ENCODE data around the gene CORO1C.
A peak's percentile ranks its signal among the peaks of the same experiment; 100 is the strongest.
"Not testable (repeated sequence)": the region's sequence is repeated elsewhere in the genome, so short reads cannot be mapped to it uniquely, and the experiment has no call there.

Gene CORO1C

GRCh38 chr12:108633081-108633533 is 98.2 kb downstream of the CORO1C start:
- no peak for DNase-seq

DNA sequence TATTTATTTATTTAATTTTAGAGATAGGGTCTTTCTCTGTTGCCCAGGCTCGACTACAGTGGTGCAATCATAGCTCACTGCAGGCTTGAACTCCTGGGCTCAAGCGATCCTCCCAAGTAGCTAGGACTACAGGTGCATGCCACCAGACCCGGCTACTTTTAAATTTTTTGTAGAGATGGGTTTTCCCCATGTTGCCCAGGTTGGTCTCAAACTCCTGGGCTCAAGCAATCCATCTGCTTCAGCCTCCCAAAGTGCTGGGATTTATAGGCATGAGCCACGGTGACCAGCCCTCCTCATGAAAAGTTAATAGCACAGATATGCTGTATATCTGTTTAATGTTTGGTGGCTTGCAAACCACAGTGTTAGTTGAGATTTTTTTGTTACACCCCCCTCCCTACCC is 100.1 kb downstream of the CORO1C start:
- not testable (repeated sequence) for DNase-seq

DNA sequence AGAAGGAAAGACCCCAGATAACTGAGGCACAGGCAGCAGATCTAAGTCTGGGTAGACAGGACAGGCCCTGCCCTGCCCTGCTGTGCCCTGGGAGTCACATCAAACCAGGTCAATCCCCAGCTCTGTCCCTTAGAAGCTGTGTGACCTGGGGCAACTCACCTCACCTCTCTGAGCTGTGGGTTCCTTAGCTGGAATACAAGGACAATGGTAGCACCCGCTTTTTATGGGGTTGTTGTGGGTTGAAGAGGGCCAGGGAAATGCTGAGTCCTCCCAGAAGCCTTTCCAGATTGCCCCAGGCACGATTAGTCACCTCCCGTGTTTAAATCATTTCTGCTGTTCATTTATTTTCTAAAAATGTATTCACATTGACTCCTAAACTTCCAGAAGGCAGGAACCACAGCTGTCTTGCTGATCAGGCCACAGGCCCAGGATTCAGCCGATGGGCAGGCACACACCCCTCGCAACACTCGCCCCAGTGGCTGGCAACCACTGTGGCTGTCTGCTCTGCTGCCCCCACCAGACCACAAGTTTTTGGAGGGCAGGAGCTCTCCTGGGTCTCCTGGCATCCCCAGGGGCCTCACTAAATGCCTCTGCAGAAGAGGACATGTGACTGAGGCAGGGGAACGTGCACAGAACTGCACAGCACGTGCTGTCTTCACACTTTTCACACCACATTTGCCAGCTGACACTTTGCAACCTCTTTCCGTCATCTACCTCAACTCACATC is 100.7 kb downstream of the CORO1C start:
- DNase-seq: no peak

GRCh38 chr12:108629824-108630476 is 101.4 kb downstream of the CORO1C start:
- peak; percentile 56 for DNase-seq

GRCh38 chr12:108629151-108629550 is 102.2 kb downstream of the CORO1C start:
- DNase-seq: no peak

GRCh38 chr12:108627134-108627920 is 104.0 kb downstream of the CORO1C start:
- no peak for DNase-seq

DNA sequence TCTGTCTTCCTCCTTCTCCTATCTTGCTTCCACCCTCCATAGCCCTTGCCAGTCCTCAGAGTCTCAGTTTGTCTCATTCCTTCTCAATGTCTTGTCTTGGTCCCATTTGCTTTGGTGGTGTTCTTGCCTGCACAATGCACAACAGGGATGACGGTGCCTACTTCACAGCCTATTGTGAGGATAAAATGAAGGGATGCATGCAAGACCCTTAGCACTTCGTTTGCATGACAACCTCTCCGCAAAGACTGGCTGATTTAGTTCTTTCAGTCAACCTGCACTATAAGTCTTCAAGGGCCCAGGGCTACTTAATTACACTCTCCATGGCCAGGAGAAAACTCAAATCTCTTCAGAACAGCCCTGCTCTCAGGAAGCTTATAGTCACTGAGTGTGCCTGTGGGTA is 106.1 kb downstream of the CORO1C start:
- no peak for DNase-seq

DNA sequence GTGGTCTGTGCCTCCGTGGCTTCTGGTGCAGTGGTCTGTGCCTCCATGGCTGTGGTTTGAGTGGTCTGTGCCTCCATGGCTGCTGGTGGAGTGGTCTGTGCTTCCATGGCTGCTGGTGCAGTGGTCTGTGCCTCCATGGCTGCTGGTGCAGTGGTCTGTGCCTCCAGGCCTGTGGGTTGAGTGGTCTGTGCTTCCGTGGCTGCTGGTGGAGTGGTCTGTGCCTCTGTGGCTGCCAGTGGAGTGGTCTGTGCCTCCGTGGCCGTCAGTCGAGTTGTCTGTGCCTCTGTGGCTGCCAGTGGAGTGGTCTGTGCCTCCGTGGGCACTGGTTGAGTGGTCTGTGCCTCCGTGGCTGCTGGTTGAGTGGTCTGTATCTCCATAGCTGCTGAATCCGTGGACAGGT is 107.7 kb downstream of the CORO1C start:
- DNase-seq: no peak

DNA sequence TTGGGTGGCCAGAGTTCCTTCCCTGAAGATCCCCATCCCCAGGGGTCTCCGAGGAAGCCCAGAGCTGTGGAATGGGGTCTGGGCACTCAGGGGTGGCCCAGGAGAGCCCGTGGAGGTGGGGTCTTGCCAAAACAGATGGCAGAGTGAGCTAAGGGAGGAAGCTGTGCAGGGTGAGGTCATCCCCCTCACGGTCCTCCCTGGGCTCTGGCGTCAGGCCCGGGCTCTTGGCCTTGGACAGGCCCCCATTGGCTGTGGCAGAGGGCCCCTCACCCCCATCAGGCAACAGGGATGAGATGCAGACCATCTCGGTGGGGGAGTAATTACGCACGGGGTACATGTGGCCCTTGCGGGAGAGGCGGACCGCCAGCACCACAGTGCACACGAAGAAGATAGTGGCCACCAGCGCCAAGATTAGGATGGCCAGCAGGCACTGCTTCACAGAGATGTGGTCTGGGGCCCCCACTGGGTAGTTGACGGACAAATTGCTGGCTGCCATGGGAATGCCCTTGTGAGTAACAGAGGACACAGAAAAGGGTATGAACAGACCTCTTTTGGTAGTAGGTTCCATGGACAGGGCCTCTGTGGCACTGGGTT is 108.3 kb downstream of the CORO1C start:
- no peak for DNase-seq

GRCh38 chr12:108622421-108622820 is 108.9 kb downstream of the CORO1C start:
- peak; percentile 50 for DNase-seq

DNA sequence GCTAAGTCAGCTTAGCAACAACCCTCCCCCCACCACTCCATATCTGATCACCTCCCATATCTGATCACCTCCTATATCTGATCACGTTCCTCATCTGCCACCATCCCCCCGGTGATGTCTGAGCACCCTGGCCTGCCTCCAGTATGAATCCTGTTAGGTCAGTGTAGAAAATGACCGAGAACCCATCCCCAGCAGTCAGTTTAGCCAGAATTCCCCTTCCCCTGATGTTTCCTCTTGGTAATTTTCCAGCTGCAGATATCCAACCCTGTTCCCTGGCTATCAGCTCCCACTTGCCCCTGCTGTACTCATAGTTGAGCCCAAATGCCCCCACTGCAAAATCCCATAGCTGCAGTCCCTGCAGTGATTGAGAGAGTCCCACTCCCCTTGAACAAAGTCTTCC is 110.2 kb downstream of the CORO1C start:
- no peak for DNase-seq

GRCh38 chr12:108620236-108620879 is 111.0 kb downstream of the CORO1C start:
- no peak for DNase-seq

- no peak for DNase-seq
Observed at GRCh38 chr12:108619369-108620160, 111.8 kb downstream of the CORO1C start.

DNA sequence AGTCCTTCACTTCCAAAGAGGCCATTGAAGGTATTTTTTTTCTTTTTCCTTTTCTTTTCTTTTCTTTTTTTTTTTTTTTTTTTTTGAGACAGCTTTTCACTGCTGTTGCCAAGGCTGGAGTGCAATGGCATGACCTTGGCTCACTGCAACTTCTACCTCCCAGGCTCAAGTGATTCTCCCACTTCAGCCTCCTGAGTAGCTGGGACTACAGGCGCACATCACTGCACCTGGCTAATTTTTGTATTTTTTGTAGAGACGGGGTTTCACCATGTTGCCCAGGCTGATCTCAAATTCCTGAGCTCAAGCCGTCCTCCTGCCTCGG is 112.4 kb downstream of the CORO1C start:
- not testable (repeated sequence) for DNase-seq

GRCh38 chr12:108618079-108618952 is 113.0 kb downstream of the CORO1C start:
- peak; percentile 68 for DNase-seq

DNA sequence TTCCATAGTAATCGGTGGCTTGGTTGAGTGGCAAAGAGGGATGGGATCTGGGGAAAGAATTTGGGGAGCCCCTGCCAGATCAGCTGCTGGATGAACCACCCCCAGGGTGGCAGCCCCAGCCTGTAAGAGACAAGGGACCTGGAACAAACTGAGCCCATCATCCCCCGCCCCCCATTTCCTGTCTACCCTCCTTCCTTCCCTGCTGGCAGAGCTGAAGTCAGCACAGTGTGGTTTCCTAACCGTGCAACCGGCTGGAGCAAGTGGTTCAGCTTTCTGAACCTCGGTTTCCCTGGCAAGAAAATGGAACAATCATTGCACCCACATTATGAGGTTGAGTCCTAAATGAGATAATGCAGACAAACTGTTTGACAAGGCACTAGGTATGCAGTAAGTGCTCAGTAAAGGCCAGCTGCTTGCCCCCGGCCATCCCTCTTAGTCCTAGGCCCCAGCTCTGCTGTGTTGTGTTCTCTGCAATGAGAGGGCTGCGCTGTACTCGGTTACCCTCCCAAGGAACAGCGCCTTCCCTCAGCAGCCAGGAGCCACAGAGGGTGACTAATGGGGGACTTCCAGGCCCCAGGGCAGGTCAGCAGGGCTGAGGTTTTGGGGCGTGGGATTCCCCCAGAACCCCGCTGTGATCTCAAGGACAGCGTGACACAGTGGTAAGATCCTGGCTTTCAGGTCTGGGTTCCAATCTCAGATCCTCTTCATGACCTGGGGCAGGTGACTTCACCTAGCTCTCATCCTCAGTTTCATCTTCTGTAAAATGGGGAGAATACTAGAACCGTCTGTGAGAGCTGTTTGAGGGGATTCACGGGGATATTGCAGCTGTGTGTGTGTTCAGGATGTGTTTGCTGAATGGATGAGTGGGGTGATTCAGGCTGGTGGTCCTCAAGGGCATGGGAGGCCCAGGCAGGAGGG is 114.1 kb downstream of the CORO1C start:
- no peak for DNase-seq

- DNase-seq: no peak
Observed at GRCh38 chr12:108616359-108616758, 115.0 kb downstream of the CORO1C start.

- DNase-seq: no peak
Observed at GRCh38 chr12:108615918-108616317, 115.4 kb downstream of the CORO1C start.

DNA sequence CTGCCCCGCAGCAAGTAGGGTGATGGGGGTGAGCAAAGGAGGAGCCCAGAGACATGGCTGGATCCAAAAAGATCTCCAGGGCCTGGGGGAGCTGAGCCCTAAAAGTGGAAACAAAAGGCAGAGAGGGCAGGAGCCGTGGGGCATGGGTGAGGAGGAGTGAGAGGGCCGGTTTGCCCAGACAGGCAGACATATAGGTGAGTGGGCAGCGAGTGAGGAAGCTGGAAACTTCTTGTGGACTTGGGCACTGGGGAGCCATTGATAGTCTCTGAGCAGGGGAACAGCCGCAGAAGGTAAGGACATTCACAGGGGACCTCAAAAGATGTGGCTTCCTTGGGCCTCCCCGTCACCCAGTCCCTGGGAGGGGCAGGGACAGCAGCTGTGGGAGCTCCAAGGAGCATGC is 116.7 kb downstream of the CORO1C start:
- DNase-seq: no peak

- no peak for DNase-seq
Observed at GRCh38 chr12:108614041-108614440, 117.3 kb downstream of the CORO1C start.
